ENCODE measurements around the gene TADA2B.
"Not testable (repeated sequence)": the region's sequence is repeated elsewhere in the genome, so short reads cannot be mapped to it uniquely, and the experiment has no call there.

The TADA2B gene

GRCh38 chr4:7061815-7062214 is 18.6 kb downstream of the TADA2B start:
- no peak for DNase-seq

GRCh38 chr4:7062816-7063215 is 19.6 kb downstream of the TADA2B start:
- DNase-seq = no peak

- no peak for DNase-seq
Measured at GRCh38 chr4:7063362-7063761, 20.2 kb downstream of the TADA2B start.

GRCh38 chr4:7066006-7066405 is 22.8 kb downstream of the TADA2B start:
- no peak for DNase-seq

- no peak for DNase-seq
Measured at GRCh38 chr4:7066493-7066892, 23.3 kb downstream of the TADA2B start.

GRCh38 chr4:7067126-7067451 is 23.9 kb downstream of the TADA2B start:
- DNase-seq = no peak

GRCh38 chr4:7067452-7068278 is 24.5 kb downstream of the TADA2B start, which contains the start of gene GRPEL1:
Gene GRPEL1 (minus strand): TSS chr4:7068064. CDS start chr4:7068032, 32 bp downstream.
- DNase-seq = peak; percentile 100

- no peak for DNase-seq
Measured at GRCh38 chr4:7068279-7068842, 25.2 kb downstream of the TADA2B start.

- no peak for DNase-seq
Measured at GRCh38 chr4:7068883-7069282, 25.7 kb downstream of the TADA2B start.

- DNase-seq = peak; percentile 86
Measured at GRCh38 chr4:7070729-7071511, 27.7 kb downstream of the TADA2B start.

- DNase-seq = no peak
Measured at GRCh38 chr4:7073059-7073458, 29.9 kb downstream of the TADA2B start.

- DNase-seq = no peak
Measured at GRCh38 chr4:7073526-7074390, 30.6 kb downstream of the TADA2B start.

- no peak for DNase-seq
Measured at GRCh38 chr4:7074426-7074825, 31.3 kb downstream of the TADA2B start.

- DNase-seq = no peak
Measured at GRCh38 chr4:7075962-7076695, 33.0 kb downstream of the TADA2B start.

GRCh38 chr4:7076696-7077082 is 33.5 kb downstream of the TADA2B start:
- DNase-seq = no peak

- no peak for DNase-seq
Measured at GRCh38 chr4:7077371-7077770, 34.2 kb downstream of the TADA2B start.

- DNase-seq = no peak
Measured at GRCh38 chr4:7078025-7078424, 34.9 kb downstream of the TADA2B start.

- not testable (repeated sequence) for DNase-seq
Measured at GRCh38 chr4:7079483-7079882, 36.3 kb downstream of the TADA2B start.

- DNase-seq = not testable (repeated sequence)
Measured at GRCh38 chr4:7079909-7080308, 36.7 kb downstream of the TADA2B start.

GRCh38 chr4:7083597-7084563 is 40.7 kb downstream of the TADA2B start:
- no peak for DNase-seq

GRCh38 chr4:7084564-7084961 is 41.4 kb downstream of the TADA2B start:
- DNase-seq = not testable (repeated sequence)

Data from stimulated activated CD4-positive, alpha-beta T cell treated with anti-CD3 and anti-CD28 coated beads, Interleukin-12 subunit alpha, Interleukin-12 subunit beta, amount 100 ng/mL, for 4 hours (primary cell).